Neuronal stem cell (in vitro differentiated cells): ENCODE results near the gene FBXO46.

Source experiments
- DNase-seq: peaks from one replicate; pipeline ENCODE4 v3.0.0-alpha.2; 2013; ENCODE audit warnings: low spot score
- H2AFZ ChIP-seq: one replicate; pipeline ENCODE4 v1.6.1; 2013; ENCODE audit warnings: mild to moderate bottlenecking, low read length, inconsistent platforms
- H2AK5ac ChIP-seq: 2 replicates; pipeline ENCODE4 v1.6.1; 2013; ENCODE audit warnings: low read depth, mild to moderate bottlenecking, inconsistent platforms, low read length, moderate library complexity, mixed read lengths
- H2BK120ac ChIP-seq: 2 replicates; pipeline ENCODE4 v1.6.1; 2013; ENCODE audit warnings: low read depth, mild to moderate bottlenecking, inconsistent platforms, low read length, moderate library complexity, mixed read lengths
- H2BK12ac ChIP-seq: one replicate; pipeline ENCODE4 v1.6.1; 2013; ENCODE audit warnings: low read length, inconsistent platforms
- H2BK15ac ChIP-seq: 2 replicates; pipeline ENCODE4 v1.6.1; 2013; ENCODE audit warnings: mild to moderate bottlenecking, low read length, inconsistent platforms, mixed read lengths
- H2BK5ac ChIP-seq: one replicate; pipeline ENCODE4 v1.6.1; 2013; ENCODE audit warnings: inconsistent platforms, mild to moderate bottlenecking, low read length, moderate library complexity
- H3K14ac ChIP-seq: one replicate; pipeline ENCODE4 v1.6.1; 2013; ENCODE audit warnings: low read length, inconsistent platforms
- H3K18ac ChIP-seq: 2 replicates; pipeline ENCODE4 v1.6.1; 2013; ENCODE audit warnings: low read length, inconsistent platforms
- H3K23ac ChIP-seq: 2 replicates; pipeline ENCODE4 v1.6.1; 2013; ENCODE audit warnings: low read depth, mild to moderate bottlenecking, mixed read lengths, low read length, inconsistent platforms; ENCODE audit not compliant: poor library complexity
- H3K27ac ChIP-seq: replicated peaks from 3 replicates; pipeline ENCODE4 v1.5.1; 2013; ENCODE audit warnings: low read length, inconsistent platforms
- H3K27me3 ChIP-seq, 3 experiments: 2 replicates each; pipeline ENCODE4 v1.6.1; 2013; ENCODE audit warnings: low read length in 3 of 3, mild to moderate bottlenecking in 2 of 3, inconsistent platforms in 1 of 3, low read depth in 1 of 3, mixed read lengths in 1 of 3, moderate library complexity in 1 of 3; ENCODE audit not compliant: control insufficient read depth in 3 of 3, insufficient read depth in 3 of 3
- H3K36me3 ChIP-seq, 2 donors: replicated peaks in 1 of 2; 2 replicates each; pipeline ENCODE4 v1.6.1; 2013; ENCODE audit warnings: low read length in 2 of 2; ENCODE audit not compliant: control insufficient read depth in 2 of 2, insufficient read depth in 2 of 2
- H3K4ac ChIP-seq: 2 replicates; pipeline ENCODE4 v1.6.1; 2013; ENCODE audit warnings: inconsistent platforms, mild to moderate bottlenecking, low read length, moderate library complexity
- H3K4me1 ChIP-seq, 2 donors: 1 replicate in 1 of 2; 2 replicates in 1 of 2; pipeline ENCODE4 v1.6.1; 2013; ENCODE audit warnings: low read length in 2 of 2, low read depth in 1 of 2; ENCODE audit not compliant: control insufficient read depth in 2 of 2, insufficient read depth in 1 of 2
- H3K4me2 ChIP-seq: one replicate; pipeline ENCODE4 v1.6.1; 2013; ENCODE audit warnings: mild to moderate bottlenecking, low read length, inconsistent platforms; ENCODE audit not compliant: insufficient read depth, poor library complexity, severe bottlenecking
- H3K4me3 ChIP-seq, 2 donors: 2 replicates each; pipeline ENCODE4 v1.5.1; 2013; ENCODE audit warnings: low read length in 2 of 2, mild to moderate bottlenecking in 2 of 2, inconsistent platforms in 1 of 2, moderate library complexity in 1 of 2
- H3K79me1 ChIP-seq: one replicate; pipeline ENCODE4 v1.6.1; 2013; ENCODE audit warnings: low read depth, mild to moderate bottlenecking, inconsistent platforms, low read length, moderate library complexity
- H3K9ac ChIP-seq: one replicate; pipeline ENCODE4 v1.6.1; 2013; ENCODE audit warnings: mild to moderate bottlenecking, low read depth, low read length, inconsistent platforms; ENCODE audit not compliant: poor library complexity
- H3K9me3 ChIP-seq, 2 donors: replicated peaks in 1 of 2; 2 replicates each; pipeline versions ENCODE3 to v1.6.1; 2013; ENCODE audit warnings: low read length in 2 of 2, mild to moderate bottlenecking in 2 of 2, inconsistent platforms in 1 of 2, low read depth in 1 of 2, mixed read lengths in 1 of 2, moderate library complexity in 1 of 2; ENCODE audit not compliant: control insufficient read depth in 2 of 2, insufficient read depth in 1 of 2
- H4K8ac ChIP-seq: one replicate; pipeline ENCODE4 v1.6.1; 2013; ENCODE audit warnings: low read depth, mild to moderate bottlenecking, inconsistent platforms, low read length, moderate library complexity
- H4K91ac ChIP-seq: one replicate; pipeline ENCODE4 v1.6.1; 2013; ENCODE audit warnings: low read length, low read depth, mild to moderate bottlenecking, inconsistent platforms; ENCODE audit not compliant: poor library complexity
- WGBS, 2 donors: extraction: QIAGEN DNeasy Blood & Tissue Kit; methylation state at CpG; one replicate each; pipeline ENCODE4 v1.1.7; 2013; ENCODE audit warnings: missing lambda C conversion rate in 2 of 2, mixed read lengths in 1 of 2; ENCODE audit not compliant: insufficient read length in 2 of 2, insufficient replicate concordance in 1 of 2; ENCODE audit errors: extremely low coverage in 2 of 2; 5-methylcytosine and 5-hydroxymethylcytosine counted together

FBXO46 gene

DNA sequence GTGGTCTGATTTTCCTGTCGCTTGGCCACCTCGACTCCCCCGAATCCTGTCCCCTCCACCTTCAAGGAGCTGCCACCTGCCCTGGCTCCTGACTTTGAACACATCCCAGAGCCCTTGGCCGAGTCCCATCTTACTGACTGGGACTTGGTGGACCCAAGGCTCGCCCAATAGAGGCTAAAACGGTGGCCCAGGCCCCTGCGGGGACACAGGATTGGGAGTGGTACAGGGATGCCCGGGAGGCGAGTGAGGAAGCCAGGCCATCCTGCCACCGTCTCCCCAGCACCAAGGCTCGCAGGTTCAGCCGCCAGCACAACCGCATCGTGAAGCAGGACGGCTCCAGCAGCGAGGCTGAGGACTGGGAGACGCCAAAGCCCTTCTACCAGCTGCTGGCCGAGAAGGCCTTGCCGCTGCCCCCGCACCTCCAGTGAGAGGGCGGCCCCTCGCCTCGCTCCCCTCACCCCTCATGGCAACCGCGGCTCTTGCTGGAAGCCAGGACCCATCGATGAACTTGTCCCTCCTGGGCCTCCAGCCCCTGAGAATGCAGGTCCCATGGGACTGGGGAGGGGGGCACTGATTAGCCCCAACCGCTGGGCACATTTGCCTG, 33.1 kb upstream of the FBXO46 start:
- peaks cover 0 to 3% (median 0%) of the 10 kb centered on the region in 3 experiments for H3K27me3 ChIP-seq
- H3K4me2 ChIP-seq: peak overlapping the region; percentile 31
- no peak overlapping the region for H4K91ac ChIP-seq
- H2BK5ac ChIP-seq: peak overlapping the region; percentile 60
- peak overlapping the region; percentile 98 for H3K14ac ChIP-seq
- H3K4ac ChIP-seq: peak overlapping the region; percentile 5
- peak overlapping the region; percentile 89 for H3K23ac ChIP-seq
- peak overlapping the region; percentile 65 for H4K8ac ChIP-seq
- H3K79me1 ChIP-seq: peaks cover 21% of the 10 kb centered on the region
- no peak overlapping the region for H3K27ac ChIP-seq
- DNase-seq: no peak
- no peak overlapping the region for H2AFZ ChIP-seq
- peak overlapping the region; percentile 61 for H3K18ac ChIP-seq
- H3K9ac ChIP-seq: peak overlapping the region; percentile 60
- H2BK15ac ChIP-seq: peak overlapping the region; percentile 100
- H3K36me3 ChIP-seq: peaks cover 0 to 11% of the 10 kb centered on the region in 2 donors
- no CpG with 5 or more reads among the region's 27 CpGs for WGBS, 2 donors
- H3K9me3 ChIP-seq: no peaks in the 10 kb centered on the region
- peak overlapping the region; percentile 91 for H2AK5ac ChIP-seq
- no peak overlapping the region for H3K4me3 ChIP-seq
- H3K4me1 ChIP-seq: peaks cover 24 to 25% of the 10 kb centered on the region in 2 donors
- peak overlapping the region; percentile 28 for H2BK120ac ChIP-seq
- H2BK12ac ChIP-seq: peak overlapping the region; percentile 58

DNA sequence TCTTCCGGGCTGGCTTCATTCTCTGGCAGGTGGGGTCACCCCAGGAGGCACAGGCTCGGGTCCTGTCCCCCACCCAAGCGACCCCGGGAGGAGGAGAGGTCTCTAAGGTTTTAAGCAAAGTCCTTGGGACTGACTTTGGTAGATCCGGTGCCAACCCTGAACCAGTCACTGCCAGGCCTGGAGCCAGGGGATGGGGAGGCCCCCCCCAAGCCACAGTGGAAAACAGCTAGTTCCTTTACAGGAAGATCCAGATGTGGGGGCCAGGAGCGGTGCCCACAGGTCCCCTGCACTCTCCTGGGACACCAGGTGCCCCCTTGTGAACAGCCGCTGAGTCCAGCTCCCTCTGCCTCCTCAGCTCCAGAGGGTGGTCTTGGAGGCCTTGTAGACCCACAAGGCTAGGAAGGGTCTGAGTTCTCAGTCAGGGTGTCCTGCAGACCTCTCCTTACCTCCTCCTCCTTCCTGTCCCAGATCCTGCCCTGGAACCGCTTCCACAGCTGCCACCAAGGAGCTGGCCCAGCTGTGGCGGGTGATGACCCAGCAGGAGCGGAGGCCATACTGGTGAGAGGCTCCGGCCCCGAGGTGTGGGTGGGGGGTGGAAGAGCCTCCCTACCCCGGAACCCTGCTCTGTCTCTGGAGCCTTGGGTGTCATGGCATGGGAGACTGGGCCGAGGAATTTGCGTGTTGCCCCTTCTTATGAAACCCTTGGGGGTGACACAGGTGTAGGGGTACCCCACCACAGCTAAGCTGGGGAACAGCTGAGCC, 32.4 kb upstream of the FBXO46 start:
- no peaks in the 10 kb centered on the region for H3K9me3 ChIP-seq
- H4K91ac ChIP-seq: no peak overlapping the region
- peak overlapping the region; percentile 91 for H2AK5ac ChIP-seq
- no peak overlapping the region for H3K4me2 ChIP-seq
- peaks cover 24 to 25% of the 10 kb centered on the region in 2 donors for H3K4me1 ChIP-seq
- peak overlapping the region; percentile 76 for H3K14ac ChIP-seq
- no CpG with 5 or more reads among the region's 15 CpGs for WGBS, 2 donors
- peak overlapping the region; percentile 65 for H3K18ac ChIP-seq
- H3K36me3 ChIP-seq: peaks cover 0 to 11% of the 10 kb centered on the region in 2 donors
- H2BK120ac ChIP-seq: peak overlapping the region; percentile 83
- peak overlapping the region; percentile 100 for H2BK15ac ChIP-seq
- no peak overlapping the region for H3K4me3 ChIP-seq
- no peak overlapping the region for H2AFZ ChIP-seq
- H2BK5ac ChIP-seq: peak overlapping the region; percentile 60
- no peak overlapping the region for H2BK12ac ChIP-seq
- H3K9ac ChIP-seq: no peak overlapping the region
- peaks cover 20% of the 10 kb centered on the region for H3K79me1 ChIP-seq
- H3K27me3 ChIP-seq: peaks cover 0 to 6% (median 0%) of the 10 kb centered on the region in 3 experiments
- DNase-seq: no peak
- peak overlapping the region; percentile 89 for H3K23ac ChIP-seq
- no peak overlapping the region for H3K4ac ChIP-seq
- H4K8ac ChIP-seq: no peak overlapping the region
- no peak overlapping the region for H3K27ac ChIP-seq

DNA sequence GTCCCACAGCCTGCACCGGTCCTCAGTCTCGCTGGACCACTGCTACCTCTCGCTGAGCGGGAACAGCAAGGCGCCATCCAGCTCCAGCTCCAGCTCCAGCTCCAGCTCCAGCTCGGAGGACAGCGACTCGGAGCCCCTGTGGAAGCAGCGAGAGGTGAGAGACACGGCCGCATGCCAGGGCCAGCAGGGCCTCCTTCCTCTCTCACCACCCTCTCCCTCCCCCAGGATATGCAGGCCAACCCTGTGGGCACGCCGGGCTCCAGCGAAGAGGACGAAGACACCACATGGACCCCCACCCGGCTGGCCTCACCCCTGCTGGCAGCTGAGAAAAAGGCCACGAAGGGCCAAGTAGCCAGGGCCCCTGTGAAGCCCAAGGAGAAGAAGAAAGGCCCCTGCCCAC, 31.0 kb upstream of the FBXO46 start:
- no peak overlapping the region for H4K8ac ChIP-seq
- H3K4me3 ChIP-seq: no peak overlapping the region
- H4K91ac ChIP-seq: no peak overlapping the region
- H2BK5ac ChIP-seq: peak overlapping the region; percentile 39
- no CpG with 5 or more reads among the region's 17 CpGs for WGBS, 2 donors
- no peak overlapping the region for H3K14ac ChIP-seq
- H3K9me3 ChIP-seq: no peaks in the 10 kb centered on the region
- H3K27ac ChIP-seq: no peak overlapping the region
- peak overlapping the region; percentile 8 for H3K23ac ChIP-seq
- H3K79me1 ChIP-seq: peaks cover 15% of the 10 kb centered on the region
- H2AK5ac ChIP-seq: peak overlapping the region; percentile 89
- peak overlapping the region; percentile 73 for H2BK12ac ChIP-seq
- peaks cover 0 to 10% (median 0%) of the 10 kb centered on the region in 3 experiments for H3K27me3 ChIP-seq
- H2AFZ ChIP-seq: peak overlapping the region; percentile 53
- H2BK120ac ChIP-seq: no peak overlapping the region
- no peak for DNase-seq
- H2BK15ac ChIP-seq: peak overlapping the region; percentile 87
- peaks cover 0 to 11% of the 10 kb centered on the region in 2 donors for H3K36me3 ChIP-seq
- no peak overlapping the region for H3K4me2 ChIP-seq
- H3K9ac ChIP-seq: no peak overlapping the region
- H3K4ac ChIP-seq: no peak overlapping the region
- H3K18ac ChIP-seq: peak overlapping the region; percentile 35
- H3K4me1 ChIP-seq: peaks cover 20 to 21% of the 10 kb centered on the region in 2 donors

DNA sequence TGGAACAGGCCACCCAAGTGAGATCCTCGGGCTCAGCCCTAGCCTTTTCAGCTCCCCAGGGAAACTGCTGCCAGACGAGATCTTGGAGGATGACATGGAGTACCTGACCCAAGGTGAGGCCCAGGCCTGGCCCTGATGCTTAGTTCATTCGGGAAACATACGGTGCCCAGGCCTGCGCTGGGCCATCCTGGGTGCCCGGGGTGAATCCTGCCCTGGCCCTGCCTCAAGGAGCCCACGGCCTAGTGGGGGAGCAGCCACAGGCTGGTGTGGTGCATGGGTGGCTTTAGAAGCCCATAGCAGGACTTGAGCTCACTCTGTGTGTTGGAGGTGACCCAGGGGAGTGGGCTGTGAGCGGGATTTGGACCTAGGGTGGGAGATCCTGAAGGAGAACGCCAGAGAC, 28.2 kb upstream of the FBXO46 start:
- H3K14ac ChIP-seq: no peak overlapping the region
- no peaks in the 10 kb centered on the region for H3K79me1 ChIP-seq
- peak overlapping the region; percentile 87 for H2BK15ac ChIP-seq
- H3K4ac ChIP-seq: peak overlapping the region; percentile 84
- H3K18ac ChIP-seq: peak overlapping the region; percentile 64
- peak overlapping the region; percentile 31 for H3K23ac ChIP-seq
- H2BK120ac ChIP-seq: no peak overlapping the region
- H2AK5ac ChIP-seq: peak overlapping the region; percentile 97
- no peaks in the 10 kb centered on the region for H3K9me3 ChIP-seq
- H3K9ac ChIP-seq: no peak overlapping the region
- H3K36me3 ChIP-seq: no peaks in the 10 kb centered on the region
- WGBS, 2 donors: no CpG with 5 or more reads among the region's 9 CpGs
- peaks cover 0 to 20% (median 0%) of the 10 kb centered on the region in 3 experiments for H3K27me3 ChIP-seq
- no peak overlapping the region for H4K8ac ChIP-seq
- H2BK12ac ChIP-seq: peak overlapping the region; percentile 58
- no peak for DNase-seq
- H2AFZ ChIP-seq: peak overlapping the region; percentile 5
- H3K27ac ChIP-seq: no peak overlapping the region
- H3K4me3 ChIP-seq: peak overlapping the region in 1 of 2 donors; percentile 11
- H3K4me2 ChIP-seq: no peak overlapping the region
- no peak overlapping the region for H4K91ac ChIP-seq
- H2BK5ac ChIP-seq: peak overlapping the region; percentile 93
- peaks cover 3% of the 10 kb centered on the region in 2 donors for H3K4me1 ChIP-seq
